Large intestine (tissue), 3 donors: ENCODE measurements around the gene MUSK. TPM values are rescaled to one million over a fixed set of nuclear protein-coding genes. Genes with fewer than 3 reads are reported as not detected.
"Not testable (repeated sequence)": the region's sequence is repeated elsewhere in the genome, so short reads cannot be mapped to it uniquely, and the experiment has no call there.

ENCODE experiments used
- DNase-seq, 2 donors: peaks; one replicate each; pipeline versions ENCODE4 v3.0.0 to v3.0.0-alpha.2; 2013
- H3K27ac ChIP-seq: one replicate; pipeline ENCODE4 v1.5.1; 2013; ENCODE audit warnings: low read length
- H3K27me3 ChIP-seq: 2 replicates; pipeline ENCODE4 v1.6.1; 2013; ENCODE audit warnings: low read length; ENCODE audit not compliant: control insufficient read depth, insufficient read depth
- H3K36me3 ChIP-seq: 2 replicates; pipeline ENCODE4 v1.6.1; 2013; ENCODE audit warnings: low read length; ENCODE audit not compliant: control insufficient read depth, insufficient read depth
- H3K4me1 ChIP-seq: one replicate; pipeline ENCODE4 v1.6.1; 2013; ENCODE audit warnings: low read length; ENCODE audit not compliant: control insufficient read depth, insufficient read depth
- H3K4me3 ChIP-seq: one replicate; pipeline ENCODE4 v1.5.1; 2013; ENCODE audit warnings: low read length
- H3K9me3 ChIP-seq: one replicate; pipeline ENCODE4 v1.6.1; 2013; ENCODE audit warnings: mild to moderate bottlenecking, low read depth, low read length, moderate library complexity; ENCODE audit not compliant: control insufficient read depth
- WGBS: methylation state at CpG from one replicate; pipeline ENCODE4 v1.1.5; 2013; ENCODE audit warnings: low lambda C conversion rate; ENCODE audit not compliant: insufficient coverage; 5-methylcytosine and 5-hydroxymethylcytosine counted together
- polyA plus RNA-seq: library from polyadenylated mRNA; unstranded; fragments of 120-200 nt; gene quantifications from one replicate; pipeline ENCODE4 v1.2.1, GENCODE V29; 2013

Gene MUSK
- polyA plus RNA-seq, 1 donor = 1.1 TPM

DNA sequence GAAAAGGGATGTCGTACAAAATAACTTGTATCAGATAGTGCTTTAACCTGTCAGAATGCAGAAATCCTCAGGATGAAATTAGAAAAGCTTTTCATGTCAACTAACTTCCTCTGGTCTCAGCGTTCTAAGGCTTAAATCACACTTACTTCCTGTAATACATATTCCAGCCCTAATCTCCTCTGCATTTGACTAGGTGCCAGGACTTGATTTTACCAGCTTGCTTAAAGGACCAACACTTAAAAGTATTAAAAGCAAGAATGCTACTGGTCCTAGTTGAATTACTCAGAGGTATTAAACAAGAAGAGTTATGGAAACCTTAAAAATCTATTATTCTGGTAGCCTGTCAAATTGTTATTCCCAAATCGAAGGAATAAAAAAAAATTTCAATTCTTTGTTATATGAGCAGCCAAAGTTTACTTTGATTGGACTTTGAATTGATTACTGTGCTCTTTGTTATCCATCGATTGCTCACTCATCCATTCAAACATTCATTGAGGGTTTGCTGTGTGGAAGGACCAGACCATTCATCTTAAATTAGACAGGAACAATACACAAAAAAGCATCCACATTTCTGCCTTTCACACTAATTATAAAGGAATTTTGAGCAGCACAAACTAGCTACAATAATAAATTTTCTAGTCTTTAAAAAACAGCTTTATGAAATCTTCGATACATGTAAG lies 108.7 kb downstream of the MUSK start:
- 92% methylated on average over 2 of the region's 5 CpGs for WGBS
- Histone ChIP-seq H3K27me3 (no peaks in the 10 kb centered on the region), H3K9me3 (no peaks in the 10 kb centered on the region), H3K4me1 (no peaks in the 10 kb centered on the region), H3K4me3 (no peak overlapping the region), H3K36me3 (no peaks in the 10 kb centered on the region), H3K27ac (no peak overlapping the region)
- DNase-seq = no peak

DNA sequence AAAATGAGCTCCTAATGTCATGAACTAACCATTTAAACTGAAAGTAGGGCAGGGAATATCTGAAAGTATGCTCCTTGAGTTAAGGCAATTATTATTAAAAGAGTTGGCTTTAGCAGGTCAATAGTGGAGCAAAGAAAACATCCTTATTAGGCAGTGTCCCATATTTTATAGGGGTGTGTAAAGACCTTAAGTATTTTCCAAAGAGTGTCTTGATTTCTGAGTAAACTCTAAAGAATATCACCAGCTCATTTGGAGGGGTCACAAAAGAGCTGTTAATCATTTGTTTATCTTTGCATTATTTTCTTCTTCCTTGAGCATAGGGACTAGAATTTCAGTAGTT lies 109.3 kb downstream of the MUSK start:
- no peaks in the 10 kb centered on the region for H3K9me3 ChIP-seq
- H3K27ac ChIP-seq = no peak overlapping the region
- no peak overlapping the region for H3K4me3 ChIP-seq
- H3K4me1 ChIP-seq = no peaks in the 10 kb centered on the region
- no peak for DNase-seq
- no peaks in the 10 kb centered on the region for H3K36me3 ChIP-seq
- H3K27me3 ChIP-seq = no peaks in the 10 kb centered on the region

DNA sequence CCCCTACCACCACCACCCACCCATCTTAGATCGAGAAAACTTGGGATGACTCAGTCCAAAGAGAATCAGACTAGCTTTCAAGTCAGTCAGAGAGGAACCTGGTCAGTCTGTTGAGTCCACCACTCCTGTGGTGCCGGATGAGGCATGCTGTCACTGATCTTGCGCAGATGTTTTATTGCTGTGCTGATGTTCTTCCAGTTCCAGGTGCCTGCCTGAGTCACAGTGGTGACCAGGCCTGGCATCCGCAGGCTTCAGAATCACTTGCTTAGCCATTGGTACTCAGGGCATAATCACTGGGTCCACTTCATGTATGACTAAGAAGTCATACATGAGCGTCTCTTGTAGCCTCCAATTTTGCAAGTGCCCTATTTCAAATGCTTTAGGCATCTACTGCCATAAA lies 114.1 kb downstream of the MUSK start:
- H3K4me3 ChIP-seq = no peak overlapping the region
- DNase-seq = no peak
- no peaks in the 10 kb centered on the region for H3K4me1 ChIP-seq
- no peak overlapping the region for H3K27ac ChIP-seq
- no peaks in the 10 kb centered on the region for H3K9me3 ChIP-seq
- H3K27me3 ChIP-seq = no peaks in the 10 kb centered on the region
- WGBS = no CpG with 5 or more reads among the region's 5 CpGs
- no peaks in the 10 kb centered on the region for H3K36me3 ChIP-seq

DNA sequence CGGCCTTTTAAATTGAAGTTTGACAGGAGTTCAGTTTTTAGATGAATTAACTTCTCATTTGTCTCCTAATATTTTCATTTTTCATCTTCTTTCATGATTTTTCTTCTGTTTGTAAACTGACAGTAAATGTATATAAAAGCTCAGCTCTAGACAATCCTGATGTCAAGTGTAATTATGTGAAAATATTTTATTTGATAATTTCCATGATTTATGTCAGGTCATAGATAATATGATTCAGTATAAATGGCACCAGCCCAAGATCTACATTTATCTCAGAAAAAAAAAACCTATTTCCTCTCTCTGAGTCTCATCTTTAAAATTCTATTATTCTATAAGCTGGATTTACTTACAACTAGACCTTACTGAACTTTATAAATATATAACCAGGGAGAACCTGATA lies 115.7 kb downstream of the MUSK start:
- H3K4me3 ChIP-seq = no peak overlapping the region
- WGBS = 50% methylated on average over 1 of the region's 1 CpG

DNA sequence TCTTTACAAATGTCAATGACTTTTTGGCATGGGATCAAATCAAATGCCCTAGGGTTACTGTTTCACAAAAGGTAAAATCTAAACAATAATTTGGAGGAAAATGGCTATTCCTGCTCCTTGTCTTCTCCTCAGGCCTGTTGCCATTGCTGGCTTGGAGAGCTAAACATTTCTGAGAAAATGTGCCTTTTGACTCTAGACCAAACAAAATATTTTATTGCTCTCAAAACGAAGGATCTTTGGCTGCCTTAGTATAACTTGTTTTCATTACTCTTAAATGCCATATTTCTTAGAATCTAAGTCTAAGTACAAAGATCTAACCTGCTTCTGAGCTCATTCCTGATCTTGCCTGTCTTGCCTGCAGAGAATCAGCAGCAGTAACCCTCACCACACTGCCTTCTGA lies 116.6 kb downstream of the MUSK start:
- 40% methylated on average over 1 of the region's 1 CpG for WGBS
- no peak for DNase-seq
- Histone ChIP-seq H3K27me3 (no peaks in the 10 kb centered on the region), H3K27ac (no peak overlapping the region), H3K4me3 (no peak overlapping the region), H3K36me3 (no peaks in the 10 kb centered on the region), H3K9me3 (no peaks in the 10 kb centered on the region), H3K4me1 (no peaks in the 10 kb centered on the region)

More for the DNA sequence above, 115.7 kb downstream of the MUSK start:
- H3K9me3 ChIP-seq = no peaks in the 10 kb centered on the region
- no peaks in the 10 kb centered on the region for H3K36me3 ChIP-seq
- no peaks in the 10 kb centered on the region for H3K27me3 ChIP-seq
- no peak for DNase-seq
- no peak overlapping the region for H3K27ac ChIP-seq
- no peaks in the 10 kb centered on the region for H3K4me1 ChIP-seq

DNA sequence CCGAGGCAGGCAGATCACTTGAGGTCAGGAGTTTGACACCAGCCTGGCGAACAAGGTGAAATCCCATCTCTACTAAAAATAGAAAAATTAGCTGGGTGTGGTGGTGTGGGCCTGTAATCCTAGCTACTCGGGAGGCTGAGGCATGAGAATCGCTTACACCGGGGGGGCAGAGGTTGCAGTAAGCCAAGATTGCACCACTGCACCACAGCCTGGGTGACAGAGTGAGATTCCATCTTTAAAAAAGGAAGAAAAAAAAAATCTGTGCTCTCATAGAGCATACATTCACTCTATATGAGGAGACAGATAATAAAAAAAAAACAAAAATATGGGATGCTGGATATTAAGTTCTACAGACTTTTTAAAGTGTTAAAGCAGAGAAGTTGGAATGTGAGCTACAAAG lies 119.8 kb downstream of the MUSK start:
- WGBS = 100% methylated on average over 3 of the region's 5 CpGs
- H3K36me3 ChIP-seq, H3K4me1 ChIP-seq, DNase-seq, H3K27ac ChIP-seq, H3K4me3 ChIP-seq, H3K27me3 ChIP-seq, H3K9me3 ChIP-seq: not testable (repeated sequence)

DNA sequence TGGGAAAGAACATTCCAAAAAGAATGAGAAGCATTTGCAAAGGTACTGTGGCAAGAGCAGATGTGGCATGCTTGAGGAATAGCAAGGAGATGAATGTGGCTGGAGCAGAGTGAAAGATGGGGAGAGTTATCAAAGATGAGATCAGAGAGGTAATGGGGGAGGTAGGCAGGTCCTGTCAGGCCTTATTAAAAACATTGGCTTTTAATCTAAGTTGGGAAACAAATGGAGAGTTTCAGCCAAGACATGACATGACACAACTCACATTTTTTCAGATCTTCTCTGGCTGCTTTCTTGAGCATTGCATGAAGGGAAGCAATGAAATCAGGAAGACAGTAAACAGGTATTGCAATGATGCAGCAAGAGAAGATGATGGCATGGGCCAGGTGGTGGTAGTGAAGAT lies 120.3 kb downstream of the MUSK start:
- Histone ChIP-seq H3K9me3 (no peaks in the 10 kb centered on the region), H3K4me3 (no peak overlapping the region)

DNA sequence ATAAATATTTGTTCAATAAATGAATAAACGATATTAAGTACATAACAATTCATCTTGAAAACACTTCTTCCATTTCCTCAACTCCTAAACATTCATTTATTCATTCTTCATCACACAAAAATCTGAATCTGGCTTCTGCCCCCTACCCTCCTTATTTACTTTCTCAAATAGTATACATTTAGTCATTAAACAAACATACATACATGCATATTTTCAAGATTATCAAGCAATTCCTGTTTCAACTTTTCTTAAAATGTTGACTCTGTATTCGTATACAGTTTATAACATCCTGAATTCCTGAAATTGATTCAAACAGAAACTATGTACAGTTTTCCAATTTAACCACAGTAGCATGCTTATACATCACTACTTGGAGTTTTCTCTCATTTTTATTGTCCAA lies 129.0 kb downstream of the MUSK start:
- DNase-seq = no peak
- H3K36me3 ChIP-seq = no peaks in the 10 kb centered on the region
- no peaks in the 10 kb centered on the region for H3K4me1 ChIP-seq
- no peak overlapping the region for H3K4me3 ChIP-seq
- no peaks in the 10 kb centered on the region for H3K27me3 ChIP-seq
- H3K27ac ChIP-seq = no peak overlapping the region
- H3K9me3 ChIP-seq = no peaks in the 10 kb centered on the region
- WGBS = 50% methylated on average over 2 of the region's 2 CpGs

More for the DNA sequence above, 120.3 kb downstream of the MUSK start:
- no peaks in the 10 kb centered on the region for H3K36me3 ChIP-seq
- H3K27ac ChIP-seq = no peak overlapping the region
- H3K27me3 ChIP-seq = no peaks in the 10 kb centered on the region
- H3K4me1 ChIP-seq = no peaks in the 10 kb centered on the region
- DNase-seq = no peak

DNA sequence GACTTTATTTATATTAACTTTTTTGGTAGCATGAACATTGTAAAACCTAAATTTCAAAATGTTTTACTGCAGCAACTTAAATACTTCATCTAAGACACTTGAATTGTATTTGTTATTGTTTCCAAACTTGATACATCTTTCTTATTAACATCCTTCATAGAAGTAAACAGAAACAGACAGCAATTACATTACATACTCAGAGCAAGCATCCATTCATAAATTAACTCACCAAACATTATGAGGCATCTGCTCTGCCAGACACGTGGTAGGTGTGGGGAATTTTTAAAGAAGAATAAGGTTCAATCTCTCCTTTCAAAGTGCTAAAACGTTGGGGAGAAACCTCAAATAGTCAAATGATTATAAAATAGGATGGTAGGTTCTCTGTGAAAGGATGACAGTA lies 130.8 kb downstream of the MUSK start:
- Histone ChIP-seq H3K27ac (no peak overlapping the region), H3K27me3 (no peaks in the 10 kb centered on the region), H3K36me3 (no peaks in the 10 kb centered on the region), H3K4me1 (no peaks in the 10 kb centered on the region), H3K9me3 (no peaks in the 10 kb centered on the region), H3K4me3 (no peak overlapping the region)
- no peak for DNase-seq
- WGBS = 10% methylated on average over 1 of the region's 2 CpGs

DNA sequence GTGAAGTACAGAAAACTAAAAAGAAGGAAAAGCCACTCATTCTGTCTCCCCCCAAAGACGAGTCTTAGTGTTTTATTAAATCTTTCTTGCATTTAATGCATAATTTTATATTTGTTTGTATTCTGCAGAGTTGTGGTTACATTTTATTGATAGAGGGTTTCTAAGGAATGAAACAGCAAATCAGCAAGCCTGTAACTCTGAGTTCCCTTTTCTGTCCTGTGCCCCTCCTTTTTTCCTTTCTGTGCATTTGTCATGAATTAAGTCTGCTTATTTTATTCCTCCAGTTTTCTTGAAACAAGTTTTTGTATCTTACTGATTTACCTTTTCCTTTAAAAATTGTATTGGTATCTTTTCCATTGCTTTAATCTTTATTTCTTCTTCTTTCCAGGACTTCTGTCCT lies 132.8 kb downstream of the MUSK start:
- Histone ChIP-seq H3K9me3 (no peaks in the 10 kb centered on the region), H3K36me3 (no peaks in the 10 kb centered on the region), H3K27ac (no peak overlapping the region), H3K4me3 (no peak overlapping the region), H3K4me1 (no peaks in the 10 kb centered on the region), H3K27me3 (no peaks in the 10 kb centered on the region)
- DNase-seq = no peak
- WGBS = 86% methylated on average over 1 of the region's 1 CpG

DNA sequence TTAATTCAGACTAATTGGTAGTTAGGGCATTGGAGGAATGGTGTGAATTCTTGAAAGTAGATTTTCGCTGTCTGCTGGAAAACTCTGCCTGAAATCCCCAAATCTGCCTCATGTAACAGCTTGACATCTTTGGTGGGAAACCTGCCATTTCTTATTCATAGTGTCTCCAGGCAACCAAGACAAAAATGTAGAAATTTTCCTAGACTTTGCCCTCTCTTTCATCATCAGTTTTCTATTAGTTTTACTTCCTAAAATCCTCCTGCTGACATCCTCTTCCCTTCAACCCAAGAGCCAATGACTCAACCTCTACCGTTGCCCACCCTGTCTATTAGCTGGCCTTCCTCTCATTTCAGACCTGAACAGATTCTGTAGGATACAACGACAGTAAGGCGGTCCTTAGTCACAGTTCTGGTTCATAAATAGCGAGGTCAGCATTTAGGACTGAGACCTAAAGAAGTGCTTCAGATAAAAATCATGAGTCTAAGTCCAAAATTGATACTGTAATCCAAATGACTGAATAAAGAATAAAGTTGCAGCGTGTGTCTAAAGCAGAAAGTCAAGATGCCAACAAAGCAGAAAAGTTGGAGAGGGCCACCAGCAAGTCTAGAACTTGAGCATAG lies 133.9 kb downstream of the MUSK start:
- no peaks in the 10 kb centered on the region for H3K36me3 ChIP-seq
- no peaks in the 10 kb centered on the region for H3K4me1 ChIP-seq
- H3K9me3 ChIP-seq = no peaks in the 10 kb centered on the region
- H3K27ac ChIP-seq = no peak overlapping the region
- H3K4me3 ChIP-seq = no peak overlapping the region
- 50% methylated on average over 1 of the region's 6 CpGs for WGBS
- H3K27me3 ChIP-seq = no peaks in the 10 kb centered on the region
- no peak for DNase-seq
